ENCODE results near the gene ZFP69.

Gene ZFP69

DNA sequence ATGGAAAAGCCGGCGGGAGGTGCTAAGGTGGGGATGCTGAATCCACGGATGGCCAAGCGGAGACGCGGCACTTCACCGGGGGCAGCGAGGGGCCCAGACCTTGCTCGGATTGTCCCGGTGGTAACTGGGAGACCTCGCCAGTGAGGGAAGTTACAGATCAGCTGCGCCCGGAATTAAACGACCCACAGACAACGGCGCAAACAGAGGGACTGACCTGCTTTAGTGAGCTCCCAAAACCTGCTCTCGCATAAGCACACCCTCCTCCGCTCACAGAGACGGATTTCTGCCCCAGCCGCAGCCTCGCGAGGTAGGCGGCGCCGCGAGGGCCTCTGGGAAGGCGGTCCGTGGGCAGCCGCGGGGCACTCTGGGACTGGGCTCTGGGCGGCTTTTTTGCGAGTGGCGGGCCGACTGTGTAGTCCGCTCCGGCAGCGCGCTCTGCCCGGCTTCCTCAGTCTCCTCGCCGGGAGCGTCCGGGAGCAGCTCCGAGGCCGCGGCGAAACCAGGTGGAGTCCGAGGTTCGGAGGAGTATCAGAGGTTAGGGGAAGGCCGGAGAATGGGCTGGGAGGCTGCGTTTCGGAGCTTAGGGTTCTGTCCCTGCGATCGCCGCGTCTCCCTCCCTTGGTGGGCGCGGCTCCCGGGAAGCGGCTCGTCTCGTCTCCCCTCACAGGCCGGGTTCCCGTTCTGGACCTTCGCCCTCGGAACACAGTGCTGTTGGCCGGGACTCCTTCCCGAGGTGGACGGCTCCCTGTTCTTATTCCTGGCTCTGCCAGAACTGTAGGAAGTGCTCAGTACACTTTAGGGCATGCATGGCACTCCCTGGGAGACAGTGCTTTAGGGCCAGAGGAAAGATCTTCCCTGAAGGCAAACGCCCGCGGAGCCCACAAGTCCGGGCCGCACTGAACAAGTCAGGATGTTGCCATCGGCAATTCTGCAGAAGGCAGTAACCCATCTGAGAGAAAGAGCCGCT, 31.6 kb downstream of the ZFP69 start, which contains the start of gene EXO5:
Gene EXO5, plus strand, starts transcription at position 393 of the 967 bp plus-strand sequence. CDS start 5,778 bp downstream, outside the sequence.
- peak; percentile 72 to 82 for DNase-seq (ENCODE audit: low read depth in 2 of 2)

DNA sequence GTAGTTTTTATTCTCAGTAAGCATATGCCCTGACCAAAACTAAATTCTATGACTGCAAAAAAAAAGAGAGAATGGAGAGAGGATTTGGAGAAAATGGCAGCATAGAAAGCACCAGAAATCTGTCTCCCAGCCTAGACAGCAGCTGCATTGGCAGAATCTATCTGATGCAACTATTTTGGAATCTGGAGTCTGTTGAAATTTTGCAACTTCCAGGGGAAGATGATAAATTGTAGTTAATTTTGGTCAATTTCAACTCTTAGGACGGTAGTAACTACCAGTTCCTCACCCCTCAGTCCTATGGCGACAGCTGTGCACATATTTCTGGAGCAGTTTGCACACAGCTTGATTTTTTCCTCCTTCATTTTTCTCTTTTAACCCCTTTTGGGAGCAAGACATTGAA, 42.4 kb downstream of the ZFP69 start:
- no peak for DNase-seq (ENCODE audit: low read depth in 2 of 2)

- DNase-seq (ENCODE audit: low read depth in 2 of 2): no peak
Measured at GRCh38 chr1:40530735-40531380, 53.8 kb downstream of the ZFP69 start.

GRCh38 chr1:40531381-40532061, 54.4 kb downstream of the ZFP69 start, which contains the start of gene ZNF684:
Gene ZNF684 (plus strand): TSS chr1:40531637. CDS start chr1:40533167, 1,530 bp downstream.
- peak; percentile 81 to 84 for DNase-seq (ENCODE audit: low read depth in 2 of 2)

- DNase-seq (ENCODE audit: low read depth in 2 of 2): no peak
Measured at GRCh38 chr1:40532062-40532389, 54.9 kb downstream of the ZFP69 start.

DNA sequence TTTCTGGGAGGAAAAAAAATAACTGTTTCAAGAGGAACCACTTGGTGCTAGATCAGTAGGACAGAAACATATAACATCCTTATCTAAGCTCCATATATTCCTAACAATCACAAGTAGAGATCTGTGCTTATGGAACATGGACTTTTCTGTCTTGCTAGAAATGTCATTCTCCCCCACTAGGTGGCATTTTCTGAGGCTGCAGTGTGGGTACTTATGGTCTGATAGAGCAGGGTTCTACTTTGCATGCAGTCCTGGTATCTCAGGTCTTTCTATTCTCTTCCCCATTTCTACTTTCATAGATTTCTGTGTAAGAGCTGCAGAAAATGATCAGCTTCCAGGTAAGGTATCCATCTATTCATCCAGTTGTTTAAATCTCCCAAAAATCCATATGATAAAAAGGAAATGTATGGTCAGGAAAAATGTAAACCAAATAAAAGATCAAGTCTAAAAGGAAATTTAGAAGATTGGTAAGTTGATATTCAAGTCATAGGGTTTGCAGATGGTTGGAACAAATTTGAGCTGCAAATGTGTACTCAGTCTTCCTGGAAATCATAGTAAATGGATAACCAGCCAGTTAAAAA, 55.8 kb downstream of the ZFP69 start:
- DNase-seq (ENCODE audit: low read depth in 2 of 2): no peak

- no peak for DNase-seq (ENCODE audit: low read depth in 2 of 2)
Measured at GRCh38 chr1:40534589-40534988, 57.5 kb downstream of the ZFP69 start.

DNA sequence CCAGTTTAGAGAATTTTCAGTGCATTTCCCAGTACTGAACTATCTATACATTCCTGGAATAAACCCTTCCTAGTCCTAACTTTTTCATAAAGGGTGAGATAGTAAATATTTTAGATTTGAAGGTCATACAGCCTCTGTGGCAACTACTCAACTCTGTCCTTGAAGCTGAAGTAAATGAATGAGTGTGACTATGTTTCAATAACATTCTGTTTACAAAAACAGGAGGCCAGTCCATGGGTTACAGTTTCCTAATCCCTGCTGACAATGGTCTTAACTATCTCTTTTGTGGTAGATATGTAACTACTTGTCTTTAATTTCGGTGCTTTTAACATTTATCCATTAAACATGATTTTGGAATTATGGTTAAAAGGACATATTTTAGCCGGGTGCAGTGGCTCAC, 58.6 kb downstream of the ZFP69 start:
- no peak for DNase-seq (ENCODE audit: low read depth in 2 of 2)

- no peak for DNase-seq (ENCODE audit: low read depth in 2 of 2)
Measured at GRCh38 chr1:40539338-40539737, 62.2 kb downstream of the ZFP69 start.
